HepG2 (cell line): ENCODE measurements around the gene OR52W1.

Experiments used
- EED ChIP-seq: sonication (generic); formaldehyde crosslinking; IDR thresholded peaks from 2 replicates; pipeline ENCODE4 v1.5.0; 2020; ENCODE audit warnings: mild to moderate bottlenecking, missing genetic modification reagents
- FOXO4 ChIP-seq: sonication (generic); formaldehyde crosslinking; conservative IDR thresholded peaks from 2 replicates; pipeline ENCODE4 v1.8.1; 2023; ENCODE audit warnings: missing genetic modification reagents
- HMGA1 ChIP-seq: sonication (generic); formaldehyde crosslinking; conservative IDR thresholded peaks from 2 replicates; pipeline ENCODE4 v1.4.0; 2020; ENCODE audit warnings: missing genetic modification reagents
- KLF16 ChIP-seq, 2 experiments: sonication (generic) in 1 of 2; formaldehyde crosslinking in 1 of 2; IDR thresholded peaks; 2 replicates each; pipeline versions ENCODE4 v1.6.1 to v1.8.0; 2016 to 2023; ENCODE audit warnings: missing genetic modification reagents in 2 of 2, missing compliant biosample characterization in 1 of 2
- MAX ChIP-seq: IDR thresholded peaks from 2 replicates; pipeline ENCODE4 v1.6.1; 2012; ENCODE audit warnings: inconsistent platforms
- MED1 ChIP-seq: sonication (generic); formaldehyde crosslinking; IDR thresholded peaks from 2 replicates; pipeline ENCODE4 v1.4.0; 2020; ENCODE audit warnings: missing genetic modification reagents
- MXD4 ChIP-seq: IDR thresholded peaks from 2 replicates; pipeline ENCODE4 v1.6.1; 2016; ENCODE audit warnings: mild to moderate bottlenecking, missing biosample characterization, missing genetic modification reagents
- RXRA ChIP-seq: sonication (generic); formaldehyde crosslinking; IDR thresholded peaks from 2 replicates; pipeline ENCODE4 v1.5.1; 2020; ENCODE audit warnings: missing genetic modification reagents
- SETDB1 ChIP-seq: sonication (generic); formaldehyde crosslinking; IDR thresholded peaks from 2 replicates; pipeline ENCODE4 v1.5.1; 2020; ENCODE audit warnings: missing genetic modification reagents, mild to moderate bottlenecking, borderline replicate concordance
- ZBTB37 ChIP-seq: sonication (generic); formaldehyde crosslinking; IDR thresholded peaks from 2 replicates; pipeline ENCODE4 v1.4.0; 2020; ENCODE audit warnings: mild to moderate bottlenecking, missing genetic modification reagents
- ZFX ChIP-seq: sonication (generic); formaldehyde crosslinking; IDR thresholded peaks from 2 replicates; pipeline ENCODE4 v1.4.0; 2020; ENCODE audit warnings: mild to moderate bottlenecking, low read depth, missing genetic modification reagents, moderate library complexity
- ZMYM2 ChIP-seq: sonication (generic); formaldehyde crosslinking; IDR thresholded peaks from 2 replicates; pipeline ENCODE4 v1.8.0; 2022; ENCODE audit warnings: mild to moderate bottlenecking, missing genetic modification reagents
- ZZZ3 ChIP-seq: sonication (generic); formaldehyde crosslinking; IDR thresholded peaks from 2 replicates; pipeline ENCODE4 v1.4.0; 2020; ENCODE audit warnings: missing genetic modification reagents, mild to moderate bottlenecking, borderline replicate concordance

DNA sequence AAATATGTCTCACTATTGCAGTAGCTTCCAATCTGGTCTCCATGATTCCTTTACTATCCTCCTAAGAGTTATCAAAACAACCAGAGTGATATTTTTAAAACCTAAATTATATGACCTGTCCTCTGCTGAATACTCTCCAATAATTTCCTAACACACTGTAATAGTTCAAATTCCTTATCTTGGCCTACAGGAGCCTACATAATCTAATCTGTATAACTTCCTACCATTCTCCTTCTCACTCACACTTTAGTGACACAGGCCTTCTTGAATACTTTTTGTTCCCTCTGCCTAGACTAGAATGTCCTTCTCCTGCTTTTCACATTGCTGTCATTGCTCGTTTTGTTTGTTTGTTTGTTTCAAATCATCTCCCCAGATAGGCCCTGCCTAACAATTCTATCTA lies 26.0 kb downstream of the OR52W1 start:
- TF ChIP-seq ZMYM2 (no peak), FOXO4 (CRISPR knock-in tag) (no peak), MXD4 (CRISPR knock-in tag) (no peak), ZBTB37 (CRISPR knock-in tag) (no peak), MED1 (no peak), ZZZ3 (CRISPR knock-in tag) (no peak), RXRA (CRISPR knock-in tag) (no peak), KLF16 (CRISPR knock-in tag; IDR thresholded peaks at IDR 0.05) (no peak), ZFX (CRISPR knock-in tag) (no peak), HMGA1 (no peak), SETDB1 (CRISPR knock-in tag) (no peak), EED (CRISPR knock-in tag) (no peak), MAX (no peak)
